DOHH2 (cell line): ENCODE results near the gene SLCO3A1.

Experiments used
- CTCF ChIP-seq: fragments of 200-600 bp; sonication (generic); IDR thresholded peaks from one replicate; pipeline ENCODE4 v1.5.1; 2014; ENCODE audit warnings: antibody characterized with exemption, mild to moderate bottlenecking, low read depth, low read length; ENCODE audit not compliant: poor library complexity, severe bottlenecking
- EZH2phosphoT487 ChIP-seq: fragments of 200-600 bp; sonication (generic); IDR thresholded peaks from 2 replicates; pipeline ENCODE4 v1.6.1; 2017; ENCODE audit warnings: borderline replicate concordance, mild to moderate bottlenecking, antibody characterized with exemption, low read length, moderate library complexity, mixed read lengths

DNA sequence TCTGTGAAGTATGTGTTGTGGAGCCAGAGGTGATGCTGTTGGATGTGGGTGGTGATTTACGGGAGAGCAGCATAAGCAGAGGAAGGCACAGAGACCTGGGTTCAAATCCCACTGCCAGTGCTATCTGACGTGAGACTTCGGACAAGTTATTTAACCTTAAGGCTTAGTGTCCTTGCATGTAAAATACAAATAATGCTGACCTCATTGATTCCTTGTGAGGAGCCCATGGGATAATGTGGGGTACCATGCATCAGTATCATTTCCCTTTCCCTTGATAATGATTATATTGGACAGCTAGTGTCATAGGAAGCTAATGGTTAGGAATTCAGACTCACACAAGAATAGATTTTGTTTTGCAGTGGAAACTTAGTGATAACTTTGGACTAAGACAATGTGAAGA, 141.6 kb downstream of the SLCO3A1 start:
- TF ChIP-seq CTCF (no peak), EZH2phosphoT487 (no peak)
